K562 (cell line): ENCODE results near the gene UROD. TPM values are rescaled to one million over a fixed set of nuclear protein-coding genes. Genes with fewer than 3 reads are reported as not detected.
A peak's percentile ranks its signal among the peaks of the same experiment; 100 is the strongest.

Source experiments
- ATAC-seq: fragments of 200-7000 bp; cut with Tn5 transposase; 3 replicates; pipeline ENCODE4 v1.9.1; 2020; ENCODE audit warnings: moderate library complexity
- BruUV-seq: library from RNA; stranded (reverse); fragments of 400-500 nt; replicated peaks from 2 replicates; lab custom pipeline; 2021; lab: Mats Ljungman, UMichigan
- CTCF ChIA-PET: fragments of 300-600 bp; formaldehyde crosslinking; extraction: SDS; loops from one replicate; lab custom pipeline; 2021; ENCODE audit warnings: low intra/inter-chr PET ratio; lab: Yijun Ruan, JAX
- POLR2A ChIA-PET: fragments of 300-600, 350-650 bp; sonication (Branson Sonifier 250); formaldehyde crosslinking; extraction: SDS; loops from one replicate; lab custom pipeline; 2021; ENCODE audit warnings: antibody characterized with exemption, inconsistent platforms; lab: Yijun Ruan, JAX
- DNase-seq, 4 experiments: peaks; one replicate each; pipeline versions ENCODE4 v3.0.0 to v3.0.0-alpha.2; 2011 to 2018; ENCODE audit warnings: low spot score in 3 of 4, mixed read lengths in 3 of 4; ENCODE audit errors: extremely low read depth in 1 of 4
- FAIRE-seq: peaks from 2 replicates; lab custom pipeline; 2011; peaks lifted over from hg19 to GRCh38; lab: Jason Lieb, UNC
- H2AFZ ChIP-seq: 2 replicates; pipeline ENCODE4 v1.6.0; 2011; ENCODE audit warnings: low read depth, low read length, control low read depth, inconsistent platforms
- H3K27ac ChIP-seq: fragments of 200-600 bp; 3 replicates; pipeline ENCODE4 v1.8.0; 2011; ENCODE audit warnings: low read depth, mild to moderate bottlenecking, control low read depth, inconsistent platforms, low read length, moderate library complexity, mixed read lengths; ENCODE audit errors: extremely low read depth
- H3K27me3 ChIP-seq, 2 experiments: fragments of 300-600 bp in 1 of 2; 2 replicates in 1 of 2; 3 replicates in 1 of 2; pipeline versions ENCODE4 v1.6.0 to v1.8.0; 2011; ENCODE audit warnings: inconsistent platforms in 2 of 2, low read length in 2 of 2, mild to moderate bottlenecking in 1 of 2, mixed read lengths in 1 of 2, moderate library complexity in 1 of 2; ENCODE audit not compliant: control insufficient read depth in 2 of 2, insufficient read depth in 2 of 2
- H3K36me3 ChIP-seq: fragments of 300-600 bp; 3 replicates; pipeline ENCODE4 v1.8.0; 2011; ENCODE audit warnings: mild to moderate bottlenecking, low read length, inconsistent platforms; ENCODE audit not compliant: control insufficient read depth, insufficient read depth
- H3K4me1 ChIP-seq, 2 experiments: fragments of 200-600 bp in 1 of 2; replicated peaks in 1 of 2; 2 replicates in 1 of 2; 3 replicates in 1 of 2; pipeline versions ENCODE4 v1.5.1 to v1.8.0; 2011; ENCODE audit warnings: inconsistent platforms in 2 of 2, low read length in 2 of 2, mild to moderate bottlenecking in 1 of 2, mixed read lengths in 1 of 2, moderate library complexity in 1 of 2; ENCODE audit not compliant: control insufficient read depth in 2 of 2, insufficient read depth in 2 of 2
- H3K4me2 ChIP-seq: 2 replicates; pipeline ENCODE4 v1.6.1; 2011; ENCODE audit warnings: low read length, control low read depth, inconsistent platforms, mixed read lengths; ENCODE audit not compliant: insufficient read depth
- H3K4me3 ChIP-seq: fragments of 200-600 bp; sonication (generic), shearing (Covaris generic); 2 replicates; pipeline ENCODE4 v1.5.1; 2016; ENCODE audit warnings: control low read depth, inconsistent platforms
- H3K79me2 ChIP-seq: fragments of 200-600 bp; 3 replicates; pipeline ENCODE4 v1.8.0; 2011; ENCODE audit warnings: low read length, inconsistent platforms; ENCODE audit not compliant: control insufficient read depth, insufficient read depth
- H3K9ac ChIP-seq, 2 experiments: 2 replicates each; pipeline versions ENCODE4 v1.6.0 to v1.6.1; 2011; ENCODE audit warnings: low read depth in 2 of 2, low read length in 2 of 2, control low read depth in 1 of 2, inconsistent platforms in 1 of 2, mild to moderate bottlenecking in 1 of 2, mixed read lengths in 1 of 2; ENCODE audit not compliant: insufficient read depth in 1 of 2
- H3K9me1 ChIP-seq: one replicate; pipeline ENCODE4 v1.6.0; 2011; ENCODE audit warnings: inconsistent platforms, mild to moderate bottlenecking, low read length, moderate library complexity; ENCODE audit not compliant: control insufficient read depth, insufficient read depth
- H3K9me3 ChIP-seq: replicated peaks from 2 replicates; pipeline ENCODE4 v1.5.1; 2011; ENCODE audit warnings: low read depth, low read length, inconsistent platforms; ENCODE audit not compliant: control insufficient read depth, insufficient read depth
- H4K20me1 ChIP-seq: replicated peaks from 2 replicates; pipeline ENCODE4 v1.6.1; 2011; ENCODE audit warnings: low read length, inconsistent platforms, mixed read lengths; ENCODE audit not compliant: control insufficient read depth, insufficient read depth
- DEAF1 ChIP-seq: fragments of 450-650 bp; formaldehyde crosslinking; IDR thresholded peaks from 2 replicates; pipeline ENCODE4 v1.4.0; 2020; ENCODE audit warnings: mild to moderate bottlenecking, moderate library complexity
- E2F6 ChIP-seq, 2 experiments: IDR thresholded peaks; 2 replicates each; pipeline ENCODE4 v1.6.1; 2011; ENCODE audit warnings: borderline replicate concordance in 1 of 2, control low read depth in 1 of 2, low read depth in 1 of 2, low read length in 1 of 2, mild to moderate bottlenecking in 1 of 2, mixed read lengths in 1 of 2, moderate library complexity in 1 of 2; ENCODE audit not compliant: insufficient read depth in 1 of 2, insufficient read length in 1 of 2, poor library complexity in 1 of 2, severe bottlenecking in 1 of 2; ENCODE audit errors: extremely low read depth in 1 of 2
- HDAC6 ChIP-seq: IDR thresholded peaks from 2 replicates; pipeline ENCODE4 v1.6.1; 2012; ENCODE audit warnings: low read depth, mild to moderate bottlenecking, control low read depth, inconsistent platforms, low read length, moderate library complexity
- HNRNPH1 ChIP-seq: fragments of 200-400 bp; formaldehyde crosslinking; optimal IDR thresholded peaks from 2 replicates; pipeline ENCODE3; 2017; ENCODE audit warnings: low read depth, mild to moderate bottlenecking, low read length, moderate library complexity
- L3MBTL2 ChIP-seq: fragments of 450-650 bp; IDR thresholded peaks from 2 replicates; pipeline ENCODE4 v1.6.1; 2016; ENCODE audit warnings: mild to moderate bottlenecking, moderate library complexity
- TSC22D4 ChIP-seq: fragments of 450-650 bp; IDR thresholded peaks from 2 replicates; pipeline ENCODE4 v1.6.1; 2016; ENCODE audit warnings: missing genetic modification characterization, missing biosample characterization, control low read depth
- XRCC3 ChIP-seq: fragments of 450-650 bp; IDR thresholded peaks from 2 replicates; pipeline ENCODE4 v1.6.1; 2017; ENCODE audit warnings: mild to moderate bottlenecking, moderate library complexity
- ZNF318 ChIP-seq, 2 experiments: fragments of 450-650 bp; IDR thresholded peaks; 2 replicates each; pipeline ENCODE4 v1.6.1; 2016; ENCODE audit warnings: mild to moderate bottlenecking in 2 of 2, borderline replicate concordance in 1 of 2, low read depth in 1 of 2, moderate library complexity in 1 of 2
- WGBS: fragments of 100-300 bp; shearing (Covaris generic); methylation state at CpG from one replicate; pipeline ENCODE4 v1.1.6; 2016; ENCODE audit warnings: low coverage, mixed read lengths; ENCODE audit not compliant: insufficient coverage; ENCODE audit errors: missing lambda C conversion rate; 5-methylcytosine and 5-hydroxymethylcytosine counted together
- in situ Hi-C: fragments of 300-500 bp; cut with MboI; formaldehyde crosslinking; loops from 4 replicates; pipeline ENCODE4 v1.15.0; 2018; ENCODE audit warnings: inconsistent platforms, mixed read lengths
- intact Hi-C: fragments of 100-400 bp; cut with micrococcal nuclease; formaldehyde crosslinking; loops from 2 replicates; pipeline ENCODE4 v1.14.2; 2022
- polyA plus RNA-seq, 8 experiments: library from polyadenylated mRNA; depleted of rRNA in 4 of 8; stranded (reverse) in 5 of 8; unstranded in 3 of 8; fragments of >200 nt; fragmentation: Nextera tagmentation in 2 of 8; fragmentation: Illumina TruSeq in 1 of 8; extraction: Ambion mirVana in 2 of 8; extraction: Trizol in 1 of 8; gene quantifications; 2 replicates each; pipeline versions ENCODE4 v1.2.1 to v1.2.3, GENCODE V29; 2011 to 2014; ENCODE audit warnings: inconsistent platforms in 1 of 8, missing spikeins in 1 of 8
- total RNA-seq, 7 experiments: library from RNA; depleted of rRNA in 6 of 7; stranded (reverse); fragments of >200 nt in 6 of 7; fragmentation: Illumina TruSeq in 2 of 7; extraction: Trizol in 2 of 7; gene quantifications; 2 replicates each; pipeline versions ENCODE4 v1.2.1 to v1.2.3, GENCODE V29; 2011 to 2021; ENCODE audit warnings: low replicate concordance in 1 of 7

Gene UROD
- total and polyA plus RNA-seq, 9 of the 15 experiments (the other 6 are each of a cell fraction or from before 2014, with no cell fraction given): 533 to 2,933 (median 1,100) TPM

GRCh38 chr1:44970317-44970716 is 41.7 kb upstream of the UROD start:
- FAIRE-seq (no peak), ATAC-seq (peak; percentile 61), DNase-seq (no peak)
- peaks cover 0 to 13% of the 10 kb centered on the region in 2 experiments; a peak in 2 of 5 replicates for H3K4me1 ChIP-seq
- no peak overlapping the region for H3K4me3 ChIP-seq
- H3K79me2 ChIP-seq: peaks cover 40% of the 10 kb centered on the region
- ChIA-PET CTCF (no interaction called here), POLR2A (interaction anchor here (0.6 to 2.8 kb wide), 6 partner anchors 9 to 551 kb away, joined by 3 to 17 read pairs (median 4); partner anchors contain the start of genes EIF2B3 and PRDX1)
- H3K27me3 ChIP-seq: no peaks in the 10 kb centered on the region
- intact Hi-C loops: no loop called here
- no peak overlapping the region for H2AFZ ChIP-seq
- in situ Hi-C loops: no loop called here
- no peak overlapping the region for H3K4me2 ChIP-seq
- no peak overlapping the region; the same call in 2 of the 3 replicates for H3K27ac ChIP-seq
- no peak overlapping the region for H3K9ac ChIP-seq
- WGBS: 41% methylated on average over 4 of the region's 4 CpGs
- H3K9me3 ChIP-seq: no peaks in the 10 kb centered on the region
- H3K9me1 ChIP-seq: no peaks in the 10 kb centered on the region
- no peaks in the 10 kb centered on the region for H4K20me1 ChIP-seq
- BruUV-seq: TSS peak; percentile 17
- peaks cover 61% of the 10 kb centered on the region for H3K36me3 ChIP-seq
- TF ChIP-seq HNRNPH1: no peak
- TF ChIP-seq DEAF1: no peak
- TF ChIP-seq L3MBTL2: no peak
- no peak for TF ChIP-seq ZNF318 (IDR thresholded peaks at IDR 0.05; ENCODE audit: borderline replicate concordance in 1 of 2, low read depth in 1 of 2)
- no peak for TF ChIP-seq TSC22D4 (tag)
- TF ChIP-seq HDAC6: no peak
- no peak for TF ChIP-seq XRCC3
- TF ChIP-seq E2F6 (IDR thresholded peaks at IDR 0.05; ENCODE audit: borderline replicate concordance in 1 of 2, extremely low read depth in 1 of 2, insufficient read depth in 1 of 2, insufficient read length in 1 of 2, low read depth in 1 of 2, low read length in 1 of 2, poor library complexity in 1 of 2, severe bottlenecking in 1 of 2): no peak
